Testis (tissue), 3 donors: ENCODE measurements around the gene FBXO8. TPM values are rescaled to one million over a fixed set of nuclear protein-coding genes. Genes with fewer than 3 reads are reported as not detected.

Experiments
- DNase-seq: peaks from one replicate; pipeline ENCODE4 v3.0.0-alpha.2; 2019
- H3K27ac ChIP-seq, 2 donors: fragments of 200-600 bp; sonication (generic); one replicate each; pipeline ENCODE4 v1.5.1; 2019
- H3K27me3 ChIP-seq: fragments of 200-600 bp; sonication (generic); one replicate; pipeline ENCODE4 v1.5.1; 2019
- H3K36me3 ChIP-seq: fragments of 200-600 bp; sonication (generic); one replicate; pipeline ENCODE4 v1.5.1; 2017; ENCODE audit warnings: low read depth; ENCODE audit errors: missing control alignments
- H3K4me1 ChIP-seq: fragments of 200-600 bp; sonication (generic); one replicate; pipeline ENCODE4 v1.5.1; 2019
- H3K4me3 ChIP-seq, 2 donors: fragments of 200-600 bp; sonication (generic); one replicate each; pipeline ENCODE4 v1.5.1; 2017 to 2019
- H3K9me3 ChIP-seq: fragments of 200-600 bp; sonication (generic); one replicate; pipeline ENCODE4 v1.5.1; 2017
- CTCF ChIP-seq, 3 experiments: fragments of 450-650 bp in 2 of 3; fragments of 200-600 bp in 1 of 3; sonication (generic) in 1 of 3; IDR thresholded peaks; one replicate each; pipeline ENCODE4 v1.5.1; 2016 to 2019; ENCODE audit warnings: antibody characterized with exemption in 3 of 3, mild to moderate bottlenecking in 2 of 3, moderate library complexity in 1 of 3
- POLR2A ChIP-seq: fragments of 450-650 bp; IDR thresholded peaks from one replicate; pipeline ENCODE4 v1.6.1; 2017; ENCODE audit warnings: antibody characterized with exemption, mild to moderate bottlenecking, moderate library complexity
- WGBS, 2 donors: methylation state at CpG; one replicate each; pipeline ENCODE4 v1.1.5; 2018; 5-methylcytosine and 5-hydroxymethylcytosine counted together
- intact Hi-C: fragments of 100-400 bp; cut with DNase I; formaldehyde crosslinking; loops from one replicate; pipeline ENCODE4 v1.15.1; 2023; ENCODE audit warnings: low total_unique reads
- polyA plus RNA-seq: library from polyadenylated mRNA; stranded (reverse); fragments of 350-450 nt; fragmentation: Illumina TruSeq; extraction: RNeasy Lipid Tissue Mini Kit (QIAGEN cat#74804); gene quantifications from one replicate; pipeline ENCODE4 v1.2.3, GENCODE V29; 2014; ENCODE audit warnings: low read depth, low replicate concordance; ENCODE audit not compliant: insufficient read depth
- total RNA-seq, 2 donors: library from RNA; depleted of rRNA; stranded (reverse); fragments of >200 nt; gene quantifications; one replicate each; pipeline ENCODE4 v1.2.3, GENCODE V29; 2016

FBXO8 gene
- total and polyA plus RNA-seq, 3 donors from 2014 or later = 22.6 to 25.5 (median 24.5) TPM

- no peak overlapping the region for H3K27ac ChIP-seq
- H3K4me1 ChIP-seq = no peaks in the 10 kb centered on the region
- TF ChIP-seq CTCF (IDR thresholded peaks at IDR 0.05) (no peak), POLR2A (no peak)
- H3K4me3 ChIP-seq = no peak overlapping the region
- intact Hi-C loops = no loop called here
- no peak for DNase-seq
- no peaks in the 10 kb centered on the region for H3K36me3 ChIP-seq
- H3K9me3 ChIP-seq = no peaks in the 10 kb centered on the region
- H3K27me3 ChIP-seq = no peaks in the 10 kb centered on the region
- WGBS, 2 donors = 82 to 92% methylated on average over 3 of the region's 3 CpGs
These were observed 42.3 kb downstream of the FBXO8 start for GRCh38 chr4:174241162-174241561.

- DNase-seq = no peak
- H3K9me3 ChIP-seq = no peaks in the 10 kb centered on the region
- no peak overlapping the region for H3K27ac ChIP-seq
- intact Hi-C loops = no loop called here
- no peaks in the 10 kb centered on the region for H3K36me3 ChIP-seq
- 78 to 87% methylated on average over 3 of the region's 3 CpGs for WGBS, 2 donors
- H3K4me1 ChIP-seq = no peaks in the 10 kb centered on the region
- H3K4me3 ChIP-seq = no peak overlapping the region
- TF ChIP-seq CTCF (IDR thresholded peaks at IDR 0.05) (no peak), POLR2A (no peak)
- H3K27me3 ChIP-seq = no peaks in the 10 kb centered on the region
These were observed 47.1 kb downstream of the FBXO8 start for GRCh38 chr4:174236359-174236758.

GRCh38 chr4:174230680-174231079 is 52.8 kb downstream of the FBXO8 start:
- no peaks in the 10 kb centered on the region for H3K4me1 ChIP-seq
- no peak overlapping the region for H3K27ac ChIP-seq
- no peak for TF ChIP-seq CTCF (IDR thresholded peaks at IDR 0.05)
- no peak for TF ChIP-seq POLR2A
- H3K27me3 ChIP-seq = no peaks in the 10 kb centered on the region
- no peak overlapping the region for H3K4me3 ChIP-seq
- intact Hi-C loops = no loop called here
- H3K36me3 ChIP-seq = no peaks in the 10 kb centered on the region
- H3K9me3 ChIP-seq = no peaks in the 10 kb centered on the region
- WGBS, 2 donors = 94 to 96% methylated on average over 4 of the region's 4 CpGs
- DNase-seq = no peak

- no peak for DNase-seq
- Histone ChIP-seq H3K27ac (no peak overlapping the region), H3K27me3 (no peaks in the 10 kb centered on the region), H3K4me1 (no peaks in the 10 kb centered on the region), H3K9me3 (no peaks in the 10 kb centered on the region), H3K36me3 (no peaks in the 10 kb centered on the region), H3K4me3 (no peak overlapping the region)
- TF ChIP-seq POLR2A (no peak), CTCF (IDR thresholded peaks at IDR 0.05) (no peak)
- intact Hi-C loops = no loop called here
These were observed 53.3 kb downstream of the FBXO8 start for GRCh38 chr4:174230148-174230547.

GRCh38 chr4:174228988-174229387 is 54.5 kb downstream of the FBXO8 start:
- no peak for DNase-seq
- no peaks in the 10 kb centered on the region for H3K27me3 ChIP-seq
- H3K9me3 ChIP-seq = no peaks in the 10 kb centered on the region
- no peaks in the 10 kb centered on the region for H3K4me1 ChIP-seq
- H3K4me3 ChIP-seq = no peak overlapping the region
- no peak overlapping the region for H3K27ac ChIP-seq
- TF ChIP-seq POLR2A (no peak), CTCF (IDR thresholded peaks at IDR 0.05) (no peak)
- intact Hi-C loops = loop anchor here (5.0 kb wide), 1 partner anchor 78 kb away; no protein-coding TSS in a partner anchor
- H3K36me3 ChIP-seq = no peaks in the 10 kb centered on the region
- 53 to 67% methylated on average over 2 of the region's 2 CpGs for WGBS, 2 donors
